HUES48 (cell line): ENCODE results near the gene SRPK2.

ENCODE experiments used
- H3K27ac ChIP-seq: one replicate; pipeline ENCODE4 v1.7.0; 2013; ENCODE audit warnings: low read depth, low read length, inconsistent platforms
- H3K27me3 ChIP-seq: 2 replicates; pipeline ENCODE4 v1.6.1; 2013; ENCODE audit warnings: mild to moderate bottlenecking, low read length; ENCODE audit not compliant: control insufficient read depth, insufficient read depth
- H3K36me3 ChIP-seq: 2 replicates; pipeline ENCODE4 v1.6.1; 2013; ENCODE audit warnings: low read length; ENCODE audit not compliant: control insufficient read depth, insufficient read depth
- H3K4me1 ChIP-seq: 2 replicates; pipeline ENCODE4 v1.6.1; 2013; ENCODE audit warnings: mild to moderate bottlenecking, low read length; ENCODE audit not compliant: control insufficient read depth, insufficient read depth
- H3K4me3 ChIP-seq: 2 replicates; pipeline ENCODE4 v1.5.1; 2013; ENCODE audit warnings: mild to moderate bottlenecking, low read depth, low read length
- H3K9ac ChIP-seq: 2 replicates; pipeline ENCODE4 v1.6.1; 2013; ENCODE audit warnings: mild to moderate bottlenecking, low read depth, low read length, moderate library complexity
- H3K9me3 ChIP-seq: 2 replicates; pipeline ENCODE4 v1.6.1; 2013; ENCODE audit warnings: low read length; ENCODE audit not compliant: control insufficient read depth, insufficient read depth

The SRPK2 gene

DNA sequence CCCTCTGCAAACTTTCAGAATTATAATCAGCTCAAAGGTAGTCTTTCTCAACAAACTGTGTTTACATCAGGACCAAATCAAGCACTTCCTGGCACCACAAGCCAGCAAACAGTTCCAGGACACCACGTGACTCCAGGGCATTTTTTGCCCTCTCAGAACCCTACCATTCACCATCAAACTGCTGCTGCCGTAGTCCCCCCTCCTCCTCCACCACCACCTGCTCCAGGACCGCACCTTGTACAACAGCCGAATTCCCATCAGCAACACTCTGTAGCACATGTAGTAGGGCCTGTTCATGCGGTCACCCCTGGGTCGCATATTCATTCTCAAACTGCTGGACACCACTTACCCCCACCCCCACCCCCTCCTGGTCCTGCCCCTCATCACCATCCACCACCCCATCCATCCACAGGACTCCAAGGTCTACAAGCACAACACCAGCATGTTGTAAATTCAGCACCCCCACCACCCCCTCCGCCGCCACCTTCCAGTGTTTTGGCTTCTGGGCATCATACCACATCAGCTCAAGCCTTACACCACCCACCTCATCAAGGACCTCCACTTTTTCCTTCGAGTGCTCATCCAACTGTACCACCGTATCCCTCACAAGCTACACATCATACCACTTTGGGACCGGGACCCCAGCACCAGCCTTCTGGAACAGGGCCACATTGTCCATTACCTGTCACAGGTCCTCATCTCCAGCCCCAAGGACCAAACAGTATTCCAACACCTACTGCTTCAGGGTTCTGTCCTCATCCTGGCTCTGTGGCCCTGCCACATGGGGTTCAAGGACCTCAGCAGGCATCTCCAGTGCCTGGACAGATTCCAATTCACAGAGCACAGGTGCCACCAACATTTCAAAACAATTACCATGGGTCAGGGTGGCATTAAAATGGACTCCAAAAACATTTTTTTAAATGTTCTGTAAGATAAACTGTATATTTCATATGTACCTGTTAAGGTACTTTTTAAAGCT is 276.0 kb downstream of the SRPK2 start:
- H3K4me3 ChIP-seq = no peak overlapping the region
- no peaks in the 10 kb centered on the region for H3K4me1 ChIP-seq
- H3K9me3 ChIP-seq = no peaks in the 10 kb centered on the region
- no peaks in the 10 kb centered on the region for H3K27me3 ChIP-seq
- no peak overlapping the region for H3K9ac ChIP-seq
- H3K36me3 ChIP-seq = peaks cover 92% of the 10 kb centered on the region
- no peak overlapping the region for H3K27ac ChIP-seq

- Histone ChIP-seq H3K4me3 (no peak overlapping the region), H3K27me3 (no peaks in the 10 kb centered on the region), H3K4me1 (no peaks in the 10 kb centered on the region), H3K27ac (no peak overlapping the region), H3K9me3 (no peaks in the 10 kb centered on the region), H3K9ac (no peak overlapping the region), H3K36me3 (peaks cover 96% of the 10 kb centered on the region)
Measured at GRCh38 chr7:105107458-105107857, 281.3 kb downstream of the SRPK2 start.

DNA sequence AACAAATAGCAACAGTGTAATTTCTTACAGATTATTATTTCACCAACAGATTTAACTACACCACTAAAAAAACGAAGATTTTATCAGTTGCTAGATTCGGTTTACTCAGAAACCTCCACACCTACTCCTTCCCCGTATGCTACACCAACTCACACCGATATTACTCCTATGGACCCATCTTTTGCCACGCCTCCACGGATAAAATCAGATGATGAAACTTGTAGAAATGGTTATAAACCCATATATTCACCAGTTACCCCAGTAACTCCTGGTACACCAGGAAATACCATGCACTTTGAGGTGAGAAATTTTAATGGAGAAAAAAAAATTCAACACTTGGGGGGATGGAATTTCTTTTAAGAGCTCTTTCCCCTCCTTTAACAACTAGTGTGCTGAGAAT is 282.2 kb downstream of the SRPK2 start:
- Histone ChIP-seq H3K9me3 (no peaks in the 10 kb centered on the region), H3K9ac (no peak overlapping the region), H3K4me3 (no peak overlapping the region), H3K27ac (no peak overlapping the region), H3K27me3 (no peaks in the 10 kb centered on the region), H3K36me3 (peaks cover 96% of the 10 kb centered on the region), H3K4me1 (no peaks in the 10 kb centered on the region)

GRCh38 chr7:105105579-105105978 is 283.1 kb downstream of the SRPK2 start:
- H3K4me3 ChIP-seq = no peak overlapping the region
- H3K36me3 ChIP-seq = peaks cover 96% of the 10 kb centered on the region
- no peaks in the 10 kb centered on the region for H3K27me3 ChIP-seq
- H3K9me3 ChIP-seq = no peaks in the 10 kb centered on the region
- H3K9ac ChIP-seq = no peak overlapping the region
- H3K27ac ChIP-seq = peak overlapping the region; percentile 3
- H3K4me1 ChIP-seq = no peaks in the 10 kb centered on the region

DNA sequence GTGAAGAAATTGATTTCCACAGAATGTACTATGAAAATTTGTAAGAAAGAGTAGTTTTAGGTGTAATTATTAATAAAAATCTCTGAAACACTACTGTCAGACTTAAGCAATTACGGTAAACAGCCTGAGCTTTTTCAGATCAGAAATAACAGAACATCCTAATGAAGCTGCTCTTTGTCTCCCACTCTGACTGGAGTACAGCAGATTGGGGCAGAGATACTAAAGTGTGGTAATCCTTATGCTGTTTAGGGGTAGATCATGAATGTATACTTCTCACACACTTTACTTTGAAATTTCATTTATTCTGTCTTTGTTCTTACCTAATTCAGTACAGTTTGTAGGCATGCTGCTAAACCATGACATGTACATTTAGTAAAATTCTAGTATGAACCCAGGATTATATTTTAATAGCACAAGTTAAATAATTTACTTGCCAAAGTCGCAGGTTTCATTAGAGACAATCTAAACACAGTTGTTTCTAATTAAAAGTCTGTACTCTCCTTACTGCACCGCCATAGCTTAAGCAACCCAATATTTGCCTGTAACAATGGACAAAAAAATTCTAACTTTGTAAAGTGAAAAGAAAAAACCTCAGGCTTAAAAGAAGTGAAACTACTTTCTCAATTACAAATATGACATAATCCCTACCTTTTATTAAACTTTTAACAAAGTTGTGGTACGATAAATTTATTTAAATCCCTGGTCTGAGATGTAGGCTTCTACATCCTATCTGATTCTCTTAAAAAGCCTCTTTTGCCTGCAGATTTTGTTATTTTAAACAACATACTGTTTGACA is 286.0 kb downstream of the SRPK2 start:
- Histone ChIP-seq H3K9me3 (no peaks in the 10 kb centered on the region), H3K4me1 (no peaks in the 10 kb centered on the region), H3K36me3 (peaks cover 84% of the 10 kb centered on the region), H3K27me3 (no peaks in the 10 kb centered on the region), H3K9ac (no peak overlapping the region), H3K27ac (no peak overlapping the region), H3K4me3 (no peak overlapping the region)

GRCh38 chr7:105101864-105102263 is 286.9 kb downstream of the SRPK2 start:
- H3K27me3 ChIP-seq = no peaks in the 10 kb centered on the region
- no peaks in the 10 kb centered on the region for H3K4me1 ChIP-seq
- H3K4me3 ChIP-seq = no peak overlapping the region
- H3K9me3 ChIP-seq = no peaks in the 10 kb centered on the region
- peaks cover 79% of the 10 kb centered on the region for H3K36me3 ChIP-seq
- no peak overlapping the region for H3K27ac ChIP-seq
- no peak overlapping the region for H3K9ac ChIP-seq

GRCh38 chr7:105098863-105099515 is 289.7 kb downstream of the SRPK2 start:
- H3K4me1 ChIP-seq = no peaks in the 10 kb centered on the region
- H3K9ac ChIP-seq = no peak overlapping the region
- no peaks in the 10 kb centered on the region for H3K27me3 ChIP-seq
- no peak overlapping the region for H3K27ac ChIP-seq
- H3K9me3 ChIP-seq = no peaks in the 10 kb centered on the region
- no peak overlapping the region for H3K4me3 ChIP-seq
- H3K36me3 ChIP-seq = peaks cover 71% of the 10 kb centered on the region

DNA sequence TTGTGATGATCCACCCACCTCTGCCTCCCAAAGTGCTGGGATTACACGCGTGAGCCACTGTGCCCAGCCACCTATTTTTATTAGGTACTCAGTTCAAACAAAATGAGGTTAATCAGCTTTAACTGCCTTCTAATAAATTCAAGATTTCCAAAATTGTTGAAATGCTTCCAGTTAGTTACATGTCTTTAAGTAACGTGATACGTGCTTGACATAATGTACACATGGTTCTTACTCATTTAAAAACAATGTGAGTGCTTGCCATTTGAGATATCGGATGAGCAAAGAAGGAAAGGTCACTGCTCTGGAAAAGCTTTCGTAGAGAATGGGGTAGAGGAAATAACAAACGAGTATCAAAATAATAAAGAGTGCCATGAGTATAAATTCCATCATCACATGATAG is 291.1 kb downstream of the SRPK2 start:
- H3K36me3 ChIP-seq = peaks cover 71% of the 10 kb centered on the region
- H3K9me3 ChIP-seq = no peaks in the 10 kb centered on the region
- no peaks in the 10 kb centered on the region for H3K27me3 ChIP-seq
- no peaks in the 10 kb centered on the region for H3K4me1 ChIP-seq
- H3K27ac ChIP-seq = no peak overlapping the region
- H3K9ac ChIP-seq = no peak overlapping the region
- no peak overlapping the region for H3K4me3 ChIP-seq

DNA sequence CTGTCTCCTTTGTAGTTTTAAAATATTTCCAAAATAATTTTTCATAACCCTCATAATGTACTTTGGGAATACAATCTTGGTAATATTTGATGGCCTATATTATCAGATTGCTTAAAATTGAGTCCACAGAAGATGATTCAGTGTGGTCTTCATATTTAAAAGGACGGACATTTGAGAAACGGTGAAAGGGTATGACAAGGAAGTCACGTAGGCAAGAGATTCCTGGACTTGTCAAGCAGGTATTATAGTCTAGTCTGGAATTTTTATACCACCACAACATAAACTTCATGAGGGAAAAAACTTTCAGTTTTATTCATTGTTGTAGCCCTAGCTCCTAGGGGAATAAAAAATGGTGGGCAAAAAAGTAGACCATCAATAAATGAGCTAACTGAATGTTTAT is 292.4 kb downstream of the SRPK2 start:
- Histone ChIP-seq H3K9me3 (no peaks in the 10 kb centered on the region), H3K27ac (no peak overlapping the region), H3K36me3 (peaks cover 70% of the 10 kb centered on the region), H3K9ac (no peak overlapping the region), H3K27me3 (no peaks in the 10 kb centered on the region), H3K4me3 (no peak overlapping the region), H3K4me1 (no peaks in the 10 kb centered on the region)

DNA sequence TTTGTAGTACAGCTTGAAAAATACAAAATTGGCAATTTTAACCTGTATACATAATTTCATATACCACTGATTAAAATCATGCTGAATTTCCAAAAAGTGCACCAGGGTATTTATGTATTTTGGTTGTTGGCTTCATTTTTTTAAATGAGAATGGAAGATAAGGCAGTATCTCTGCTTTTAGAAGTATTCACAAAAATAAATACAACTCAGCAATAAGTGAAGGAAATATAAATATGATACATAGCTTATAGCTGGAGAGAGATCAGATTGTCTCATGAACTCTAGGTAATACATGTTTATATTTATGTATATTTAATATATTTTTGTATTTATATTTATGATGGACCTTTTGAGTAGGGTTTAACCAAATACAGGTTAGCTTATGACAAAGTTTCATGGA is 293.8 kb downstream of the SRPK2 start:
- Histone ChIP-seq H3K27ac (no peak overlapping the region), H3K27me3 (no peaks in the 10 kb centered on the region), H3K9me3 (no peaks in the 10 kb centered on the region), H3K4me1 (no peaks in the 10 kb centered on the region), H3K36me3 (peaks cover 69% of the 10 kb centered on the region), H3K4me3 (no peak overlapping the region), H3K9ac (no peak overlapping the region)
